Astrocyte (in vitro differentiated cells and primary cell): ENCODE results near the gene SLCO4A1. TPM values are rescaled to one million over a fixed set of nuclear protein-coding genes. Genes with fewer than 3 reads are reported as not detected.

Source experiments
- DNase-seq: peaks from one replicate; pipeline ENCODE4 v3.0.0-alpha.2; 2010; ENCODE audit warnings: low read depth
- FAIRE-seq: peaks from 2 replicates; lab custom pipeline; 2011; peaks lifted over from hg19 to GRCh38; lab: Jason Lieb, UNC
- H2AFZ ChIP-seq: 2 replicates; pipeline ENCODE4 v1.6.0; 2012; ENCODE audit warnings: low read depth, low read length, inconsistent platforms
- H3K27ac ChIP-seq: 2 replicates; pipeline ENCODE4 v1.5.1; 2011; ENCODE audit warnings: low read depth, low read length, inconsistent platforms
- H3K27me3 ChIP-seq: 2 replicates; pipeline ENCODE4 v1.6.0; 2011; ENCODE audit warnings: low read length, inconsistent platforms; ENCODE audit not compliant: insufficient read depth
- H3K36me3 ChIP-seq: 2 replicates; pipeline ENCODE4 v1.5.1; 2011; ENCODE audit warnings: low read length, inconsistent platforms; ENCODE audit not compliant: insufficient read depth
- H3K4me1 ChIP-seq: 2 replicates; pipeline ENCODE4 v1.5.1; 2011; ENCODE audit warnings: low read length, inconsistent platforms; ENCODE audit not compliant: insufficient read depth
- H3K4me2 ChIP-seq: 2 replicates; pipeline ENCODE4 v1.6.0; 2012; ENCODE audit warnings: low read length, inconsistent platforms
- H3K4me3 ChIP-seq: 2 replicates; pipeline ENCODE4 v1.5.1; 2011; ENCODE audit warnings: low read depth, mild to moderate bottlenecking, low read length, inconsistent platforms; ENCODE audit not compliant: insufficient read depth
- H3K79me2 ChIP-seq: 2 replicates; pipeline ENCODE4 v1.6.0; 2012; ENCODE audit warnings: mild to moderate bottlenecking, low read length, inconsistent platforms; ENCODE audit not compliant: insufficient read depth
- H3K9ac ChIP-seq: 2 replicates; pipeline ENCODE4 v1.6.0; 2012; ENCODE audit warnings: mild to moderate bottlenecking, low read length, inconsistent platforms
- H3K9me3 ChIP-seq: 2 replicates; pipeline ENCODE4 v1.5.1; 2012; ENCODE audit warnings: low read depth, mild to moderate bottlenecking, low read length, inconsistent platforms; ENCODE audit not compliant: insufficient read depth
- H4K20me1 ChIP-seq: 2 replicates; pipeline ENCODE4 v1.6.0; 2012; ENCODE audit warnings: low read length, inconsistent platforms; ENCODE audit not compliant: insufficient read depth
- H3K27ac Mint-ChIP-seq: one replicate; pipeline ENCODE4 v1.8.0; 2021; ENCODE audit warnings: mild to moderate bottlenecking, mixed read lengths; ENCODE audit not compliant: unreplicated experiment
- H3K27me3 Mint-ChIP-seq: one replicate; pipeline ENCODE4 v1.8.0; 2021; ENCODE audit warnings: low read depth, mixed read lengths; ENCODE audit not compliant: unreplicated experiment
- H3K36me3 Mint-ChIP-seq: one replicate; pipeline ENCODE4 v1.8.0; 2021; ENCODE audit warnings: low read depth, mixed read lengths; ENCODE audit not compliant: unreplicated experiment
- H3K4me1 Mint-ChIP-seq: one replicate; pipeline ENCODE4 v1.8.0; 2021; ENCODE audit warnings: low read depth, mixed read lengths; ENCODE audit not compliant: unreplicated experiment
- H3K4me3 Mint-ChIP-seq: one replicate; pipeline ENCODE4 v1.8.0; 2021; ENCODE audit warnings: mild to moderate bottlenecking, moderate library complexity, mixed read lengths; ENCODE audit not compliant: unreplicated experiment
- H3K9me3 Mint-ChIP-seq: one replicate; pipeline ENCODE4 v1.8.0; 2021; ENCODE audit warnings: mild to moderate bottlenecking, mixed read lengths; ENCODE audit not compliant: unreplicated experiment
- EZH2 ChIP-seq: IDR thresholded peaks from 2 replicates; pipeline ENCODE4 v1.6.1; 2012; ENCODE audit warnings: mild to moderate bottlenecking, low read length, inconsistent platforms; ENCODE audit not compliant: insufficient read depth
- total RNA-seq: library from RNA; stranded (reverse); gene quantifications from 2 replicates; pipeline ENCODE4 v1.2.1, GENCODE V29; 2021
- TF ChIP-seq, protein P1 (sequence below): IDR thresholded peaks from 2 replicates; pipeline ENCODE4 v1.5.1; 2011; ENCODE audit warnings: low read depth, mild to moderate bottlenecking, inconsistent platforms, low read length, moderate library complexity; ENCODE audit not compliant: insufficient read depth

Gene SLCO4A1
- total RNA-seq, 1 donor from 2014 or later, result 0.43 TPM

DNA sequence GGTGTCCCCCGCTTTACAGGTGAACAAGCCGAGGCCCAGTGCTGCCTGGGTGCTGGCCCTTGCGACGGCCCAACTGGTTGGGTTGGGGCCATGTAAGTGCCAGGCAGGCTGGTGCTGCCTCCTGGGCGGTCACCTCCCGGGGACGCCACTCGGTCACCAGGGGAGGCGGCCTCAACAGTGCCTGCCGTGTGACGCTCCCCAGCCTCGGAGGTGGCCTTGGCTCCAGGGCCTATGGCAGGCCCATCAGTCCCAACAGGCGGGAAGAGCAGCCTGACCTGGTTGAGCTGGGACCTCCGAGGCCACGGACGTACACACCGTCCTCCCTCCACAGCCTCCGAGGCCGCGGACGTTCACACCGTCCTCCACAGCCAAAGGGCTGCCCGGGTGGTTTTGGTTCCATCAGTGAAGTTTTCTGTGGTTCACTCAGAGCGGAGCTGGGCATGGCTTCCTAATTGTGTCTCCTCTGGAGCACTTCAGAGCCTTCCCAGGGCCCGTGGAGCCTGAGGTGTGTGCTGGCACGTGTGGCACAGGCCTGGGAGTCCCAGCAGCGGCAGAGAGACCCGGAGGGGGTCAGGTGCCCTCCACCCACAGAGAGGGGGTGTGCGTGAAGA, 19.3 kb upstream of the SLCO4A1 start:
- TF ChIP-seq EZH2, result no peak
- TF ChIP-seq, protein P1, sequence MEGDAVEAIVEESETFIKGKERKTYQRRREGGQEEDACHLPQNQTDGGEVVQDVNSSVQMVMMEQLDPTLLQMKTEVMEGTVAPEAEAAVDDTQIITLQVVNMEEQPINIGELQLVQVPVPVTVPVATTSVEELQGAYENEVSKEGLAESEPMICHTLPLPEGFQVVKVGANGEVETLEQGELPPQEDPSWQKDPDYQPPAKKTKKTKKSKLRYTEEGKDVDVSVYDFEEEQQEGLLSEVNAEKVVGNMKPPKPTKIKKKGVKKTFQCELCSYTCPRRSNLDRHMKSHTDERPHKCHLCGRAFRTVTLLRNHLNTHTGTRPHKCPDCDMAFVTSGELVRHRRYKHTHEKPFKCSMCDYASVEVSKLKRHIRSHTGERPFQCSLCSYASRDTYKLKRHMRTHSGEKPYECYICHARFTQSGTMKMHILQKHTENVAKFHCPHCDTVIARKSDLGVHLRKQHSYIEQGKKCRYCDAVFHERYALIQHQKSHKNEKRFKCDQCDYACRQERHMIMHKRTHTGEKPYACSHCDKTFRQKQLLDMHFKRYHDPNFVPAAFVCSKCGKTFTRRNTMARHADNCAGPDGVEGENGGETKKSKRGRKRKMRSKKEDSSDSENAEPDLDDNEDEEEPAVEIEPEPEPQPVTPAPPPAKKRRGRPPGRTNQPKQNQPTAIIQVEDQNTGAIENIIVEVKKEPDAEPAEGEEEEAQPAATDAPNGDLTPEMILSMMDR, result no peak
- Histone ChIP-seq H3K27me3 (peaks cover 2% of the 10 kb centered on the region), H3K4me3 (no peak overlapping the region), H3K9me3 (no peaks in the 10 kb centered on the region), H3K9ac (peak overlapping the region; percentile 40), H3K79me2 (no peaks in the 10 kb centered on the region), H2AFZ (no peak overlapping the region), H3K36me3 (no peaks in the 10 kb centered on the region), H4K20me1 (no peaks in the 10 kb centered on the region), H3K4me1 (peaks cover 23% of the 10 kb centered on the region), H3K27ac (no peak overlapping the region), H3K4me2 (peak overlapping the region; percentile 71)
- peaks cover 3% of the 10 kb centered on the region for H3K27me3 Mint-ChIP-seq
- no peaks in the 10 kb centered on the region for H3K9me3 Mint-ChIP-seq
- no peak for DNase-seq
- no peaks in the 10 kb centered on the region for H3K36me3 Mint-ChIP-seq
- H3K27ac Mint-ChIP-seq, result no peak overlapping the region
- no peak overlapping the region for H3K4me3 Mint-ChIP-seq
- no peak for FAIRE-seq
- H3K4me1 Mint-ChIP-seq, result peaks cover 13% of the 10 kb centered on the region

DNA sequence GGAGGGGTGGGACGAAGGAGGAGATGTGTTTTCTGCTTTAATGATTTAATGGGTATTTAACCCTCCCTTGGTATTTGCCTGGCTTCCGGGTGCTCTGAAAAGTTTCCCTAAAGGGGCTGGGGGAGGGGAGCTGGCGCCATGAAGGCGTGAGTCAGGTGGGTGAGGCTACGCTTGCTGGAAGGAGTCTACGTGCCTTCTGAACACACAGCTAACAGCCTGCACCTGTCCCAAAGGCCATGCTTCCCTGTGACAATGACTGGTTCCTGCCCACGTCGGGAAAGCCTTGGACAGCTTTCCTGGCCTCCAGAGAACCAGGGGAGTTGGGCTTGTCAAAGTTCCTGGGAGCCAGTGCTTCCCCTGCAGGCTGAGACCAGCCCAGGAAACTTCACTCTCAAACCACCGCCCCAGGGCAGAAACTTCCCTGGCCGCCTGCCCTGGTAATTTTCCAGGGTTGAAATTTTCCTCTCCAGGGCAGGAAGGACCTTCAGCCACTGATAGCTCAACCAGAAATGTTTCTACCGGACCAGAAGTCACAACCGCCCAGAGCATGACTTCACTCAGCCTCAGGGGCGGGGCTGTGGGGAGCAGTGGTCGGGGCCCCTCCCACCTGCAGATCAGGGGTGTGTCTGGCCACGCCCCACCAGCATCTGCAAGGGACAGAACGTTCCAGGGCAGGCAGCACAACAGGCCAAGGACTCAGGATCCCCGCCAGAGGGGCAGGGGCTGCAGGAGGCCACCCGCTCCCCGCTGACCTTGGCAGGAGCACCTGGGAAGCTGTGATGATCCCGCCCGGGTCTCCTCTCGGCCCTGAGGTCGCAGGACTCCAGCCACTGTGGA, 18.6 kb upstream of the SLCO4A1 start:
- peak overlapping the region; percentile 62 for H3K27ac Mint-ChIP-seq
- peak; percentile 65 for DNase-seq
- Histone ChIP-seq H3K4me2 (peak overlapping the region; percentile 71), H3K36me3 (no peaks in the 10 kb centered on the region), H3K27ac (no peak overlapping the region), H3K27me3 (peaks cover 2% of the 10 kb centered on the region), H3K9ac (peak overlapping the region; percentile 40), H3K9me3 (no peaks in the 10 kb centered on the region), H3K4me1 (peaks cover 20% of the 10 kb centered on the region), H2AFZ (peak overlapping the region; percentile 8), H3K4me3 (peak overlapping the region; percentile 6), H4K20me1 (no peaks in the 10 kb centered on the region), H3K79me2 (no peaks in the 10 kb centered on the region)
- H3K4me1 Mint-ChIP-seq, result peaks cover 13% of the 10 kb centered on the region
- peaks cover 3% of the 10 kb centered on the region for H3K27me3 Mint-ChIP-seq
- no peaks in the 10 kb centered on the region for H3K9me3 Mint-ChIP-seq
- FAIRE-seq, result no peak
- no peak overlapping the region for H3K4me3 Mint-ChIP-seq
- no peak for TF ChIP-seq EZH2
- TF ChIP-seq, protein P1, result no peak
- H3K36me3 Mint-ChIP-seq, result no peaks in the 10 kb centered on the region
